ENCODE results near the gene SRPRB. TPM values are rescaled to one million over a fixed set of nuclear protein-coding genes. Genes with fewer than 3 reads are reported as not detected.
A peak's percentile ranks its signal among the peaks of the same experiment; 100 is the strongest.

The SRPRB gene
- total RNA-seq, 1 donor from 2014 or later: 45.4 TPM

DNA sequence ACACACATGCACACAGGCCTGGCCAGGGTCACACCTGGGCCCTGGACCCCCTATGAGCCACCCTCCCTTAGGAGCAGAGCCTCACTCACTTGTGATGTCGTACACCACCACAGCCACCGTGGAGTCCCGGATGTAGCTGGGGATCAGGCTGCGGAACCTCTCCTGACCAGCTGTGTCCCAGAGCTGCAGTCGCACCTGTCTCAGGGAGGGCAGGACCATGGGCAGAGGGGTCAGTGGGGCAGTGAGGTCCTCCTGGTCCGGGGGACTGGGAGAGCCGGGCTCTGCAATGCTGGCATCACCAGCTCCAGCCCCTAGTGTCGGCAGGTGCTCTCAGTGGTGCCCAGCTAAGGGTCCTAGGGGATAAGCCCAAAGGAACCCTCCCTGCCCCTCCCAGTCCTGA, 35.6 kb downstream of the SRPRB start:
- no peaks in the 10 kb centered on the region for H3K9me3 ChIP-seq
- no peaks in the 10 kb centered on the region for H3K27me3 ChIP-seq
- ATAC-seq (no peak), DNase-seq (peak; percentile 28)
- no peaks in the 10 kb centered on the region for H3K4me1 ChIP-seq
- TF ChIP-seq CTCF (IDR thresholded peaks at IDR 0.05): no peak
- intact Hi-C loops (cut with DNase I): no loop called here
- no peak overlapping the region for H3K27ac ChIP-seq
- H3K36me3 ChIP-seq: no peaks in the 10 kb centered on the region
- H3K4me3 ChIP-seq: no peak overlapping the region

DNA sequence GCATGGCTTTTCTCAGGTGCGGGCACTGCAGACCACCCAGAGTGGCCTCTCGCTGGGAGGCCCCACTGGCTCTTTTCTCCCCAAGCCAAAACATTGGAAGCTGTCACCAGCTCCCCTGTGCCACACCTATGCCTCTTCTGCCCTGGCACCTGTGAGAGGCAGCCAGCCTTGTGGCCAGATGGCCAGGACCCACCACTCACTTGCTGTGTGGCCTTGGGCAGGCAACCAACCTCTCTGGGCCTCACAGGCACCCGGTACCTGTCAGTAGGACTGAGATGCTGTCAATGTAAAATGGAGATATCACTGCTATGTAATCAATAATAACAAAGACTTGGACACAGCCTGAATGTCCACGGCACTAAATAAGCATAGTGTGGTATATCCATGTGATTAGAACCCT, 36.5 kb downstream of the SRPRB start:
- no peak for DNase-seq

DNA sequence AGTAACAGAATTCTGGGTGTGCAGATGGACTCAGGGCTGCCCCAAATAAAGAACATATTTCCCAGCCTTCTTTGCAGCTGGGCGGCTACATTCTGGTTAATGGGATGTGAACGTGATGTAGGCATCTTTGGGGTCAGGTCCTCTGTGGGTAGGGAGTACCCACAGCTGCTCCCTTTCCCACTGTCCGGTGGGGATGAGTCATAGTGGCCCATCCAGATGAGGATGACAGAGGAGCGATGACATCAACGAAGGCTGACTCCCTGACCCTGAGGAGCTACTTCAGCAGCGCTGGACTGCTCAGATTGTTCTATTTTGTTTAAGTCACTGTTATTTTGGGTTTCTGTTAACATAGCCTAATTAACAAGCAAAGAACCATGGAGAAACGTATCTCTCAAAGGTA, 38.0 kb downstream of the SRPRB start:
- ATAC-seq: no peak
- intact Hi-C loops (cut with DNase I): no loop called here

More for the DNA sequence above, 36.5 kb downstream of the SRPRB start:
- Histone ChIP-seq H3K27me3 (no peaks in the 10 kb centered on the region), H3K27ac (no peak overlapping the region), H3K4me1 (no peaks in the 10 kb centered on the region), H3K9me3 (no peaks in the 10 kb centered on the region), H3K36me3 (no peaks in the 10 kb centered on the region), H3K4me3 (no peak overlapping the region)
- TF ChIP-seq CTCF (IDR thresholded peaks at IDR 0.05): no peak
- intact Hi-C loops (cut with DNase I): no loop called here
- no peak for ATAC-seq

DNA sequence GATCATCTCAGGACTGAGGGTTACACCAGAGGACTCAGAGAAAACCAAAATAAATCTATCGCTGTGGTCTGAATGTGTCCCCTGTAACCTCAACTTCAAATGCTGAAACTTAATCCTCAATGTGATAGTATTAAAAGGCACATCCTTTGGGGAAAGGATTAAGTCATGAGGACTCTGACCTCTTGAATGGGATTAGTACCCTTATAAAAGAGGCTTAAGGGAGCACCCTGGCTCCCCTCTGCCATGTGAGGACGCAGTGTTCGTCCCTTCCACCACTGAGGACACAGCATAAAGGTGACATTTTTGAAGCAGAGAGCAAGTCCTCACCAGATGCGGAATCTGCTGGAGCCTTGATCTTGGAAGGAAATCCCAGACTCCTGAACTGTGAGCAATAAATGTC, 39.5 kb downstream of the SRPRB start:
- H3K9me3 ChIP-seq: no peaks in the 10 kb centered on the region
- no peak overlapping the region for H3K27ac ChIP-seq
- peak; percentile 1 for DNase-seq
- no peak overlapping the region for H3K4me3 ChIP-seq
- H3K27me3 ChIP-seq: no peaks in the 10 kb centered on the region
- no peaks in the 10 kb centered on the region for H3K4me1 ChIP-seq
- ATAC-seq: no peak
- intact Hi-C loops (cut with DNase I): no loop called here
- no peak for TF ChIP-seq CTCF (IDR thresholded peaks at IDR 0.05)
- H3K36me3 ChIP-seq: no peaks in the 10 kb centered on the region

More for the DNA sequence above, 38.0 kb downstream of the SRPRB start:
- no peak overlapping the region for H3K27ac ChIP-seq
- DNase-seq: peak; percentile 17
- no peaks in the 10 kb centered on the region for H3K36me3 ChIP-seq
- H3K4me1 ChIP-seq: no peaks in the 10 kb centered on the region
- H3K4me3 ChIP-seq: no peak overlapping the region
- no peaks in the 10 kb centered on the region for H3K27me3 ChIP-seq
- no peaks in the 10 kb centered on the region for H3K9me3 ChIP-seq
- no peak for TF ChIP-seq CTCF (IDR thresholded peaks at IDR 0.05)

GRCh38 chr3:133849346-133849745, 43.7 kb downstream of the SRPRB start:
- Histone ChIP-seq H3K27me3 (no peaks in the 10 kb centered on the region), H3K27ac (no peak overlapping the region), H3K36me3 (no peaks in the 10 kb centered on the region), H3K4me1 (no peaks in the 10 kb centered on the region), H3K4me3 (no peak overlapping the region), H3K9me3 (no peaks in the 10 kb centered on the region)
- DNase-seq (no peak), ATAC-seq (no peak)
- no peak for TF ChIP-seq CTCF (IDR thresholded peaks at IDR 0.05)
- intact Hi-C loops (cut with DNase I): no loop called here

DNA sequence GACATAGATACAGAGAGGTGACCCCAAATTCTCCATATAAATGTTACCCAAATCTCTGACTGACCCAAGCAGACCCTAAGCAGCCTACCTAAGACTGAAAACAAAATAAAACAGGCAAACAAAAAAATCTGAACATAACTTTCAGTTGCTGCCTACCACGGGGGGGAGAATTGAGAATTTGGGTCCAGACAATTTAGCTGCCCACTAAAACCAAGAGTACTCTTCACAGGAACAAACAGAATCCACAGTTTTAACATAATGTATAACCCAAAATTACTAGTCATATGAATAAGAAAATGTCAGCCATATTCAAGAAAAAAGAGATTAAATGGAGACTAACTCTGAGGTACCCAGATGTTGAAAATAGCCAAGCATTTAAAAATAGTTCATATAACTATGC, 44.4 kb downstream of the SRPRB start:
- no peaks in the 10 kb centered on the region for H3K36me3 ChIP-seq
- no peaks in the 10 kb centered on the region for H3K4me1 ChIP-seq
- DNase-seq: no peak
- TF ChIP-seq CTCF (IDR thresholded peaks at IDR 0.05): no peak
- ATAC-seq: no peak
- intact Hi-C loops (cut with DNase I): no loop called here
- no peak overlapping the region for H3K27ac ChIP-seq
- no peaks in the 10 kb centered on the region for H3K9me3 ChIP-seq
- H3K4me3 ChIP-seq: no peak overlapping the region
- H3K27me3 ChIP-seq: no peaks in the 10 kb centered on the region
